Gastroesophageal sphincter (tissue), 4 donors: ENCODE measurements around the gene ADGRF1. TPM values are rescaled to one million over a fixed set of nuclear protein-coding genes. Genes with fewer than 3 reads are reported as not detected.

Experiments used
- ATAC-seq: fragments of 150-250 bp; one replicate; pipeline ENCODE4 v1.9.1; 2016; ENCODE audit warnings: mild to moderate bottlenecking, moderate library complexity
- H3K27ac ChIP-seq, 4 donors: fragments of 200-600 bp; sonication (generic) in 3 of 4; 1 replicate in 3 of 4; 2 replicates in 1 of 4; pipeline ENCODE4 v1.5.1; 2016 to 2019
- H3K27me3 ChIP-seq: fragments of 200-600 bp; sonication (generic); one replicate; pipeline ENCODE4 v1.5.1; 2019
- H3K36me3 ChIP-seq, 2 donors: fragments of 200-600 bp; sonication (generic); one replicate each; pipeline ENCODE4 v1.5.1; 2019; ENCODE audit warnings: control low read depth in 1 of 2
- H3K4me1 ChIP-seq, 3 donors: fragments of 200-600 bp; sonication (generic); 1 replicate in 2 of 3; 2 replicates in 1 of 3; pipeline ENCODE4 v1.5.1; 2016 to 2019; ENCODE audit warnings: control low read depth in 2 of 3
- H3K4me3 ChIP-seq, 2 donors: fragments of 200-600 bp; sonication (generic); one replicate each; pipeline ENCODE4 v1.5.1; 2019; ENCODE audit warnings: mild to moderate bottlenecking in 1 of 2, moderate library complexity in 1 of 2
- H3K9me3 ChIP-seq, 3 donors: fragments of 200-600 bp; sonication (generic); one replicate each; pipeline ENCODE4 v1.5.1; 2017 to 2019; ENCODE audit warnings: control low read depth in 2 of 3
- CTCF ChIP-seq, 4 experiments: fragments of 200-600 bp in 2 of 4; fragments of 450-650 bp in 2 of 4; sonication (generic) in 1 of 4; IDR thresholded peaks; one replicate each; pipeline ENCODE4 v1.5.1; 2017 to 2019; ENCODE audit warnings: antibody characterized with exemption in 4 of 4, mild to moderate bottlenecking in 2 of 4, moderate library complexity in 2 of 4
- EP300 ChIP-seq: sonication (generic); formaldehyde crosslinking; IDR thresholded peaks from one replicate; pipeline ENCODE4 v1.6.1; 2017; ENCODE audit warnings: antibody characterized with exemption, mild to moderate bottlenecking
- POLR2A ChIP-seq, 2 donors: fragments of 450-650 bp; IDR thresholded peaks; one replicate each; pipeline ENCODE4 v1.6.1; 2017; ENCODE audit warnings: antibody characterized with exemption in 2 of 2, mild to moderate bottlenecking in 2 of 2, moderate library complexity in 1 of 2
- POLR2AphosphoS5 ChIP-seq: sonication (generic); formaldehyde crosslinking; IDR thresholded peaks from one replicate; pipeline ENCODE4 v1.6.1; 2017; ENCODE audit warnings: antibody characterized with exemption
- WGBS, 2 donors: methylation state at CpG; one replicate each; pipeline ENCODE4 v1.1.5; 2018; ENCODE audit warnings: low coverage in 1 of 2; 5-methylcytosine and 5-hydroxymethylcytosine counted together
- total RNA-seq, 4 donors: library from RNA; depleted of rRNA; stranded (reverse); fragments of >200 nt; gene quantifications; one replicate each; pipeline ENCODE4 v1.1.0, GENCODE V29; 2016

ADGRF1 gene
- total RNA-seq, 4 donors from 2014 or later = 1.8 TPM; not detected in 3

- WGBS, 2 donors = 22 to 50% methylated on average over 1 of the region's 1 CpG
- ATAC-seq = no peak
- TF ChIP-seq CTCF (IDR thresholded peaks at IDR 0.05) = no peak
- no peak for TF ChIP-seq POLR2AphosphoS5
- no peak for TF ChIP-seq POLR2A (IDR thresholded peaks at IDR 0.05)
- no peak for TF ChIP-seq EP300
- Histone ChIP-seq H3K4me1 (peaks cover 0 to 24% (median 4%) of the 10 kb centered on the region in 3 donors), H3K4me3 (no peak overlapping the region), H3K9me3 (no peaks in the 10 kb centered on the region), H3K27me3 (no peaks in the 10 kb centered on the region), H3K27ac (no peak overlapping the region), H3K36me3 (no peaks in the 10 kb centered on the region)
These were observed 30.5 kb upstream of the ADGRF1 start for GRCh38 chr6:47072667-47073066.

GRCh38 chr6:47071681-47072080 is 29.5 kb upstream of the ADGRF1 start:
- WGBS, 2 donors = 22 to 38% methylated on average over 1 of the region's 1 CpG
- H3K27me3 ChIP-seq = no peaks in the 10 kb centered on the region
- no peak overlapping the region for H3K27ac ChIP-seq
- no peak for TF ChIP-seq CTCF (IDR thresholded peaks at IDR 0.05)
- no peak for TF ChIP-seq POLR2AphosphoS5
- TF ChIP-seq POLR2A (IDR thresholded peaks at IDR 0.05) = no peak
- no peak for TF ChIP-seq EP300
- ATAC-seq = no peak
- no peak overlapping the region for H3K4me3 ChIP-seq
- H3K9me3 ChIP-seq = no peaks in the 10 kb centered on the region
- peaks cover 0 to 16% (median 0%) of the 10 kb centered on the region in 3 donors for H3K4me1 ChIP-seq
- no peaks in the 10 kb centered on the region for H3K36me3 ChIP-seq

GRCh38 chr6:47070461-47070860 is 28.3 kb upstream of the ADGRF1 start:
- Histone ChIP-seq H3K4me1 (peaks cover 0 to 4% (median 0%) of the 10 kb centered on the region in 3 donors), H3K27me3 (no peaks in the 10 kb centered on the region), H3K9me3 (no peaks in the 10 kb centered on the region), H3K36me3 (no peaks in the 10 kb centered on the region), H3K27ac (no peak overlapping the region), H3K4me3 (no peak overlapping the region)
- no peak for ATAC-seq
- 94 to 97% methylated on average over 3 of the region's 3 CpGs for WGBS, 2 donors
- TF ChIP-seq EP300 (no peak), POLR2A (IDR thresholded peaks at IDR 0.05) (no peak), CTCF (IDR thresholded peaks at IDR 0.05) (no peak), POLR2AphosphoS5 (no peak)

- H3K9me3 ChIP-seq = no peaks in the 10 kb centered on the region
- ATAC-seq = no peak
- H3K4me1 ChIP-seq = no peaks in the 10 kb centered on the region
- H3K36me3 ChIP-seq = no peaks in the 10 kb centered on the region
- H3K4me3 ChIP-seq = no peak overlapping the region
- H3K27me3 ChIP-seq = no peaks in the 10 kb centered on the region
- 77 to 87% methylated on average over 2 of the region's 2 CpGs for WGBS, 2 donors
- TF ChIP-seq POLR2A (IDR thresholded peaks at IDR 0.05) (no peak), CTCF (IDR thresholded peaks at IDR 0.05) (no peak), EP300 (no peak), POLR2AphosphoS5 (no peak)
- H3K27ac ChIP-seq = no peak overlapping the region
These were observed 27.0 kb upstream of the ADGRF1 start for GRCh38 chr6:47069156-47069555.

GRCh38 chr6:47066418-47066817 is 24.3 kb upstream of the ADGRF1 start:
- Histone ChIP-seq H3K9me3 (no peaks in the 10 kb centered on the region), H3K36me3 (no peaks in the 10 kb centered on the region), H3K4me3 (no peak overlapping the region), H3K4me1 (peaks cover 0 to 10% (median 4%) of the 10 kb centered on the region in 3 donors), H3K27me3 (no peaks in the 10 kb centered on the region), H3K27ac (no peak overlapping the region)
- TF ChIP-seq POLR2AphosphoS5 = no peak
- no peak for TF ChIP-seq POLR2A (IDR thresholded peaks at IDR 0.05)
- no peak for TF ChIP-seq CTCF (IDR thresholded peaks at IDR 0.05)
- ATAC-seq = no peak
- WGBS, 2 donors = 80 to 90% methylated on average over 1 of the region's 1 CpG
